Activated naive CD8-positive, alpha-beta T cell treated with anti-CD3 and anti-CD28 coated beads for 36 hours (primary cell): ENCODE results near the gene F2RL2. TPM values are rescaled to one million over a fixed set of nuclear protein-coding genes. Genes with fewer than 3 reads are reported as not detected.

Experiments
- DNase-seq: peaks from one replicate; pipeline ENCODE4 v3.0.0; 2021
- H3K27ac Mint-ChIP-seq: one replicate; pipeline ENCODE4 v1.8.0; 2022; ENCODE audit warnings: mild to moderate bottlenecking, moderate library complexity, mixed read lengths
- H3K27me3 Mint-ChIP-seq: one replicate; pipeline ENCODE4 v1.8.0; 2022; ENCODE audit warnings: mild to moderate bottlenecking, mixed read lengths
- H3K36me3 Mint-ChIP-seq: one replicate; pipeline ENCODE4 v1.8.0; 2021; ENCODE audit warnings: mild to moderate bottlenecking, mixed read lengths
- H3K4me1 Mint-ChIP-seq: one replicate; pipeline ENCODE4 v1.8.0; 2021; ENCODE audit warnings: mixed read lengths
- H3K4me3 Mint-ChIP-seq: one replicate; pipeline ENCODE4 v1.8.0; 2022; ENCODE audit warnings: mild to moderate bottlenecking, moderate library complexity, mixed read lengths
- H3K9me3 Mint-ChIP-seq: one replicate; pipeline ENCODE4 v1.8.0; 2022; ENCODE audit warnings: mixed read lengths
- total RNA-seq, 2 experiments: library from RNA; stranded (reverse); gene quantifications; one replicate each; pipeline ENCODE4 v1.2.3, GENCODE V29; 2021

The F2RL2 gene
- total RNA-seq, result not detected

- Mint-ChIP-seq H3K4me3 (no peak within 1 kb of the TSS), H3K27me3 (no peaks in the 10 kb centered on the region), H3K27ac (no peak within 1 kb of the TSS), H3K36me3 (peaks cover 15% of the 10 kb centered on the region), H3K9me3 (no peaks in the 10 kb centered on the region), H3K4me1 (peaks cover 24% of the 10 kb centered on the region)
- DNase-seq, result no peak
Observed at GRCh38 chr5:76622973-76623596, at the start of gene F2RL2. Gene F2RL2, minus strand, starts transcription at chr5:76623403. Its CDS starts 173 bp downstream, at chr5:76623230.

GRCh38 chr5:76672242-76672641 is 49.0 kb upstream of the F2RL2 start:
- no peak overlapping the region for H3K27ac Mint-ChIP-seq
- H3K9me3 Mint-ChIP-seq, result no peaks in the 10 kb centered on the region
- H3K4me1 Mint-ChIP-seq, result no peaks in the 10 kb centered on the region
- H3K36me3 Mint-ChIP-seq, result peaks cover 18% of the 10 kb centered on the region
- DNase-seq, result no peak
- no peak overlapping the region for H3K4me3 Mint-ChIP-seq
- no peaks in the 10 kb centered on the region for H3K27me3 Mint-ChIP-seq

- DNase-seq, result no peak
- Mint-ChIP-seq H3K27me3 (no peaks in the 10 kb centered on the region), H3K36me3 (peaks cover 10% of the 10 kb centered on the region), H3K9me3 (no peaks in the 10 kb centered on the region), H3K4me3 (no peak overlapping the region), H3K4me1 (no peaks in the 10 kb centered on the region), H3K27ac (no peak overlapping the region)
Observed at GRCh38 chr5:76670508-76670907, 47.3 kb upstream of the F2RL2 start.

GRCh38 chr5:76669245-76669644 is 46.0 kb upstream of the F2RL2 start:
- no peak for DNase-seq
- peaks cover 10% of the 10 kb centered on the region for H3K36me3 Mint-ChIP-seq
- no peaks in the 10 kb centered on the region for H3K27me3 Mint-ChIP-seq
- H3K4me3 Mint-ChIP-seq, result no peak overlapping the region
- H3K27ac Mint-ChIP-seq, result no peak overlapping the region
- no peaks in the 10 kb centered on the region for H3K9me3 Mint-ChIP-seq
- no peaks in the 10 kb centered on the region for H3K4me1 Mint-ChIP-seq

GRCh38 chr5:76667495-76667894 is 44.3 kb upstream of the F2RL2 start:
- Mint-ChIP-seq H3K27ac (no peak overlapping the region), H3K4me3 (no peak overlapping the region), H3K4me1 (no peaks in the 10 kb centered on the region), H3K27me3 (no peaks in the 10 kb centered on the region), H3K36me3 (peaks cover 10% of the 10 kb centered on the region), H3K9me3 (no peaks in the 10 kb centered on the region)
- no peak for DNase-seq

- H3K27ac Mint-ChIP-seq, result no peak overlapping the region
Observed at GRCh38 chr5:76664079-76664478, 40.9 kb upstream of the F2RL2 start.

GRCh38 chr5:76663573-76663972 is 40.4 kb upstream of the F2RL2 start:
- DNase-seq, result no peak
- Mint-ChIP-seq H3K27ac (no peak overlapping the region), H3K4me3 (no peak overlapping the region), H3K27me3 (no peaks in the 10 kb centered on the region), H3K36me3 (peaks cover 6% of the 10 kb centered on the region), H3K4me1 (no peaks in the 10 kb centered on the region), H3K9me3 (no peaks in the 10 kb centered on the region)

More at GRCh38 chr5:76664079-76664478, 40.9 kb upstream of the F2RL2 start:
- Mint-ChIP-seq H3K36me3 (peaks cover 6% of the 10 kb centered on the region), H3K4me3 (no peak overlapping the region), H3K4me1 (no peaks in the 10 kb centered on the region), H3K9me3 (no peaks in the 10 kb centered on the region), H3K27me3 (no peaks in the 10 kb centered on the region)
- no peak for DNase-seq

GRCh38 chr5:76662521-76662920 is 39.3 kb upstream of the F2RL2 start:
- Mint-ChIP-seq H3K27me3 (no peaks in the 10 kb centered on the region), H3K9me3 (no peaks in the 10 kb centered on the region), H3K27ac (no peak overlapping the region), H3K36me3 (peaks cover 9% of the 10 kb centered on the region), H3K4me1 (no peaks in the 10 kb centered on the region), H3K4me3 (no peak overlapping the region)
- DNase-seq, result no peak

- Mint-ChIP-seq H3K9me3 (no peaks in the 10 kb centered on the region), H3K27ac (no peak overlapping the region), H3K36me3 (peaks cover 9% of the 10 kb centered on the region), H3K4me3 (no peak overlapping the region), H3K27me3 (no peaks in the 10 kb centered on the region), H3K4me1 (no peaks in the 10 kb centered on the region)
- no peak for DNase-seq
Observed at GRCh38 chr5:76660360-76660759, 37.2 kb upstream of the F2RL2 start.

- Mint-ChIP-seq H3K9me3 (no peaks in the 10 kb centered on the region), H3K36me3 (peaks cover 12% of the 10 kb centered on the region), H3K4me1 (peaks cover 4% of the 10 kb centered on the region), H3K27ac (no peak overlapping the region), H3K27me3 (no peaks in the 10 kb centered on the region), H3K4me3 (no peak overlapping the region)
- DNase-seq, result no peak
Observed at GRCh38 chr5:76657683-76658311, 34.6 kb upstream of the F2RL2 start.

- Mint-ChIP-seq H3K4me3 (no peak overlapping the region), H3K27me3 (no peaks in the 10 kb centered on the region), H3K9me3 (no peaks in the 10 kb centered on the region), H3K36me3 (peaks cover 15% of the 10 kb centered on the region), H3K4me1 (peaks cover 6% of the 10 kb centered on the region), H3K27ac (no peak overlapping the region)
- no peak for DNase-seq
Observed at GRCh38 chr5:76657091-76657490, 33.9 kb upstream of the F2RL2 start.

GRCh38 chr5:76652809-76653414 is 29.7 kb upstream of the F2RL2 start:
- DNase-seq, result no peak
- Mint-ChIP-seq H3K4me3 (no peak overlapping the region), H3K27ac (no peak overlapping the region), H3K36me3 (peaks cover 25% of the 10 kb centered on the region), H3K9me3 (peaks cover 10% of the 10 kb centered on the region), H3K27me3 (no peaks in the 10 kb centered on the region), H3K4me1 (peaks cover 6% of the 10 kb centered on the region)

GRCh38 chr5:76649140-76649539 is 25.9 kb upstream of the F2RL2 start:
- Mint-ChIP-seq H3K27ac (no peak overlapping the region), H3K4me1 (peaks cover 6% of the 10 kb centered on the region), H3K36me3 (peaks cover 47% of the 10 kb centered on the region), H3K27me3 (no peaks in the 10 kb centered on the region), H3K4me3 (no peak overlapping the region), H3K9me3 (peaks cover 12% of the 10 kb centered on the region)
- no peak for DNase-seq

GRCh38 chr5:76643371-76643770 is 20.2 kb upstream of the F2RL2 start:
- no peak overlapping the region for H3K27ac Mint-ChIP-seq
- H3K36me3 Mint-ChIP-seq, result peaks cover 32% of the 10 kb centered on the region
- no peak overlapping the region for H3K4me3 Mint-ChIP-seq
- H3K4me1 Mint-ChIP-seq, result peaks cover 6% of the 10 kb centered on the region
- H3K9me3 Mint-ChIP-seq, result peaks cover 3% of the 10 kb centered on the region
- H3K27me3 Mint-ChIP-seq, result no peaks in the 10 kb centered on the region
- no peak for DNase-seq

GRCh38 chr5:76642390-76643040 is 19.3 kb upstream of the F2RL2 start:
- DNase-seq, result no peak
- Mint-ChIP-seq H3K27ac (no peak overlapping the region), H3K36me3 (peaks cover 23% of the 10 kb centered on the region), H3K4me1 (peaks cover 8% of the 10 kb centered on the region), H3K9me3 (peaks cover 2% of the 10 kb centered on the region), H3K4me3 (no peak overlapping the region), H3K27me3 (no peaks in the 10 kb centered on the region)
